GM12872 (cell line): ENCODE measurements around the gene TEPSIN.

Experiments used
- CTCF ChIP-seq: IDR thresholded peaks from 3 replicates; pipeline ENCODE4 v1.5.1; 2011; ENCODE audit warnings: low read depth, mild to moderate bottlenecking, low read length, moderate library complexity; ENCODE audit not compliant: insufficient read depth

Gene TEPSIN

DNA sequence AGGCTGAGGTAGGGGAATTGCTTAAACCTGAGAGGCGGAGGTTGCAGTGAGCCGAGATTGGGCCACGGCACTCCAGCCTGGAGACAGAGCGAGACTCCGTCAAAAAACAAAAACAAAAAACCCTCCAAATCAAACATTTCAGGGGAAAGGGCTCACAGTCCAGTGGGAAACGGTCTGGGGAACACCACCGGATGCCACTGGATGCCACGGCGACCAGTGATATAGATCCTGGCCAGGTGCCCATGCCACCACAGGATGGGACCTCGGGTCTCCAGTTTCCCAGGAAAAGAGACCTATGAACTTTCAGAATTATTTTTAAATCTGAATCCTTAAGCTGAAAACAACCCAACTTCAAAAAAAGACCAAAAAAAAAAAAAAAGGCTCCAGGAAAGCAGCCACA is 28.4 kb downstream of the TEPSIN start:
- no peak for TF ChIP-seq CTCF

GRCh38 chr17:81209141-81209540 is 29.7 kb downstream of the TEPSIN start:
- TF ChIP-seq CTCF, result no peak

GRCh38 chr17:81208651-81209050 is 30.2 kb downstream of the TEPSIN start:
- no peak for TF ChIP-seq CTCF

DNA sequence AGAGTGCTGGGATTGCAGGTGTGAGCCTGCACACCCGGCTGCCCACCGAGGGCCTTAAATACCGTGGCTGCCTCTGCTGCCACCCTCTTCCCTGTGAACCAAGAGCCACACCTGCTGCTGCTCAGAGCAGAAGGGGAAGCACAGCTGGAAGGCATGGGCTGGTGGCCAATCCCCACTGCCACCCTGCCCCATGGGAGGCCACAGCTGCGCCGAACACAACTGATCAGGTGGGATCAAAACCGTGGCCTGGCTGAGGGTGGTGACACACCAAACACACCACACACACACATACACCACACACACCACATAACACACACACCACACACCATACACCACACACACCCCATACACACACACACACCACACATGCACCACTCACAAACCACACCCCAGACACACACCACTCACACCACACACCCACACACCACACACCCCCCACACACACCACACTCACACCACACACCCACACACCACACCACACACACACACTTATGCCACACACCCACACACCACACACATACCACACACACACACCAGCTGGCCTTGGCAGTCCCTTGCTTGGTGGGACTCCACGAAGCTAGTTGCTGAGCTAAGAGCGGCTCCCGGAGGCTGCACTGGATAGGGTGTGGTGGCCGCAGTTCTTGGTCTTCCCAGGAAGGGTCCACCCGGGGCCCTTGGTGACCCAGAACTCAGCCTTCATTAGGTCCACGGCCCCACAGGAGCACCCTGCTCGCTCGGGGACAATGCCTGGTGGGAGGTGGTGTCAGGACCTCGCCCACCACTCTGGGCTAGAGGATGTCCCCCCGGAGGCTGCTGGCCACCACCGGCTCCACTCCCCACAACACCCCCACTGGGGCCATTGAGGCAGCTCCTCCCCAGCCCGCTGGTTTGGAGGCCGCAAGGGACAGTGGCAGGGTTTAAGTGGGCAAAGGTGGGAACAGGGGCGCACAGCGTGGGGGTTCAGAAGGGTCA is 31.0 kb downstream of the TEPSIN start:
- TF ChIP-seq CTCF, result no peak

GRCh38 chr17:81206657-81207056 is 32.2 kb downstream of the TEPSIN start:
- TF ChIP-seq CTCF, result no peak

DNA sequence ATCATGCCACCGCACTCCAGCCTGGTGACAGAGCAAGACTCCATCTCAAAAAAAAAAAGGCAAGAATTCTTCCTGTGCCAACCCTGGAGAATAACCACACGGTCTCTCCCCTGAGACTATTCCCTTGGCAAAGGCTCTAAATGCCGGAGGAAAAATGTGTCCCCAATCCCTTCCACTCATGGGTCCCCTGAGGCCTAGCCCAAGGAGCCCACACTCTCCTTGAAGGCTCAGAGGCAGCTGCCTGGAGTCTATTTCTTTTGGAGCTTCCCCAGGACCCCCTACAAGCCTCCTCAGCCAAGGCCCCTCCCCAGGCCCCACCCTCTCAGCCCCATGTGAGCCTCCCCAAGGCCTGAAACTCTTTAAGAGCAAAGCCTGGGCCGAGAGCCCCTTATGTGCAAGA is 32.7 kb downstream of the TEPSIN start:
- TF ChIP-seq CTCF, result no peak

- no peak for TF ChIP-seq CTCF
Observed at GRCh38 chr17:81204578-81204977, 34.3 kb downstream of the TEPSIN start.
